ENCODE data around the gene SHE.

DNA sequence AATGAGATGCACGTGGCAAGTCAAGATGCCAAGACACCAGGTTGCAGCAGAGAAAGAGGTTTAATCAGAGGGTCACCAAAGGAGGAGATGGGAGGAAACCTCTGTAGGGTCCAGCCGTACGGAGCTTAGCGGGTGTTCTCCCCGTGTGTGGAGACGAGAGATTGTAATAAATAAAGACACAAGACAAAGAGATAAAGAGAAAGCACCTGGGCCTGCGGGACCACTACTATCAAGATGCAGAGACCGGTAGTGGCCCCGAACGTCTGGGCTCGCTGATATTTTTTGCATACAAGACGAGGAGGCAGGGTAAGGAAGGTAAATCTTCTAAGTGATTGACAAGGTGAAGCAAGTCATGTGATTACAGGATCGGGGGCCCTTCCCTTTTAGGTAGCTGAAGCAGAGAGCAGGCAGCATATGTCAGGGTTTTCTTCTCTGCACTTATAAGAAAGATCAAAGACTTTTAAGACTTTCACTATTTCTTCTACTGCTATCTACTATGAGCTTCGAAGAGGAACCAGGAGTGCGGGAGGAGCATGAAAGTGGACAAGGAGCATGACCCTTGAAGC lies 41.4 kb downstream of the SHE start:
- TF ChIP-seq, protein P1, sequence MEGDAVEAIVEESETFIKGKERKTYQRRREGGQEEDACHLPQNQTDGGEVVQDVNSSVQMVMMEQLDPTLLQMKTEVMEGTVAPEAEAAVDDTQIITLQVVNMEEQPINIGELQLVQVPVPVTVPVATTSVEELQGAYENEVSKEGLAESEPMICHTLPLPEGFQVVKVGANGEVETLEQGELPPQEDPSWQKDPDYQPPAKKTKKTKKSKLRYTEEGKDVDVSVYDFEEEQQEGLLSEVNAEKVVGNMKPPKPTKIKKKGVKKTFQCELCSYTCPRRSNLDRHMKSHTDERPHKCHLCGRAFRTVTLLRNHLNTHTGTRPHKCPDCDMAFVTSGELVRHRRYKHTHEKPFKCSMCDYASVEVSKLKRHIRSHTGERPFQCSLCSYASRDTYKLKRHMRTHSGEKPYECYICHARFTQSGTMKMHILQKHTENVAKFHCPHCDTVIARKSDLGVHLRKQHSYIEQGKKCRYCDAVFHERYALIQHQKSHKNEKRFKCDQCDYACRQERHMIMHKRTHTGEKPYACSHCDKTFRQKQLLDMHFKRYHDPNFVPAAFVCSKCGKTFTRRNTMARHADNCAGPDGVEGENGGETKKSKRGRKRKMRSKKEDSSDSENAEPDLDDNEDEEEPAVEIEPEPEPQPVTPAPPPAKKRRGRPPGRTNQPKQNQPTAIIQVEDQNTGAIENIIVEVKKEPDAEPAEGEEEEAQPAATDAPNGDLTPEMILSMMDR (IDR thresholded peaks at IDR 0.05; ENCODE audit: borderline replicate concordance, extremely low read depth, low read length, poor library complexity, severe bottlenecking): no peak
- no peak for TF ChIP-seq EZH2 (IDR thresholded peaks at IDR 0.05; ENCODE audit: borderline replicate concordance, low read depth, low read length, severe bottlenecking)
